Keratinocyte (primary cell): Measurements from ENCODE around the gene HTRA1.

Experiments
- EZH2 ChIP-seq: IDR thresholded peaks from one replicate; pipeline ENCODE4 v1.6.1; 2012; ENCODE audit warnings: inconsistent platforms, mild to moderate bottlenecking, low read length, moderate library complexity
- TF ChIP-seq, protein P1 (sequence below), 3 experiments: IDR thresholded peaks in 1 of 3; conservative IDR thresholded peaks in 1 of 3; optimal IDR thresholded peaks in 1 of 3; 2 replicates in 2 of 3; 3 replicates in 1 of 3; pipeline versions ENCODE3 to v1.5.1; 2011; ENCODE audit warnings: low read length in 3 of 3, mild to moderate bottlenecking in 3 of 3, moderate library complexity in 2 of 3, control low read depth in 1 of 3, inconsistent platforms in 1 of 3; ENCODE audit not compliant: insufficient read depth in 2 of 3; ENCODE audit errors: extremely low read depth in 1 of 3

DNA sequence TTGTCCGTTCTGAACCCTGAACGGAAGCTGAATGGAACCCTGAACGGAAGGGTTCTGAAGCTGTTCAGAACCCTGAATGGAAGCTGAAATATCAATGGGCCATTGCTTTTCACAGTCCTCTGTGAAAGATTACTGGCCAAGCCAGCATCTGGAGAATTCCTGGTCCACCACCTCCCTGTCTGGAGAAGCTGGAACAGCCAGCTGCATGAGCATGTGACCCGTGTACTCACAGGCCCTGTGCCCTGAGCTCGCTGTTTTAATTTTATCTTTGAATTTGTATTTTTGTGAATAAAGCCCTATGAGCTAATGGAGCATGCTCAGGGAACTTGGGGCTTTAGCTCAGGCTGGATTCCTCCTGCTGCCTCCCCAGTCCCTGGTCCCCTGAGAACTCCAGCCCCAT is 37.2 kb downstream of the HTRA1 start:
- TF ChIP-seq, protein P1, sequence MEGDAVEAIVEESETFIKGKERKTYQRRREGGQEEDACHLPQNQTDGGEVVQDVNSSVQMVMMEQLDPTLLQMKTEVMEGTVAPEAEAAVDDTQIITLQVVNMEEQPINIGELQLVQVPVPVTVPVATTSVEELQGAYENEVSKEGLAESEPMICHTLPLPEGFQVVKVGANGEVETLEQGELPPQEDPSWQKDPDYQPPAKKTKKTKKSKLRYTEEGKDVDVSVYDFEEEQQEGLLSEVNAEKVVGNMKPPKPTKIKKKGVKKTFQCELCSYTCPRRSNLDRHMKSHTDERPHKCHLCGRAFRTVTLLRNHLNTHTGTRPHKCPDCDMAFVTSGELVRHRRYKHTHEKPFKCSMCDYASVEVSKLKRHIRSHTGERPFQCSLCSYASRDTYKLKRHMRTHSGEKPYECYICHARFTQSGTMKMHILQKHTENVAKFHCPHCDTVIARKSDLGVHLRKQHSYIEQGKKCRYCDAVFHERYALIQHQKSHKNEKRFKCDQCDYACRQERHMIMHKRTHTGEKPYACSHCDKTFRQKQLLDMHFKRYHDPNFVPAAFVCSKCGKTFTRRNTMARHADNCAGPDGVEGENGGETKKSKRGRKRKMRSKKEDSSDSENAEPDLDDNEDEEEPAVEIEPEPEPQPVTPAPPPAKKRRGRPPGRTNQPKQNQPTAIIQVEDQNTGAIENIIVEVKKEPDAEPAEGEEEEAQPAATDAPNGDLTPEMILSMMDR (optimal IDR thresholded peaks at IDR 0.05 in 1 of 3, IDR thresholded peaks at IDR 0.05 in 1 of 3, conservative IDR thresholded peaks at IDR 0.05 in 1 of 3; ENCODE audit: extremely low read depth in 1 of 3, insufficient read depth in 2 of 3, low read length in 3 of 3): no peak
- no peak for TF ChIP-seq EZH2
